GM21381 (cell line): ENCODE data around the gene NALCN.

ENCODE experiments used
- ATAC-seq: cut with Tn5 transposase; IDR thresholded peaks from one replicate; pipeline ENCODE4 v1.9.1; 2021; ENCODE audit warnings: mild to moderate bottlenecking, moderate library complexity; ENCODE audit not compliant: unreplicated experiment

The NALCN gene

GRCh38 chr13:101217086-101217485, 199.2 kb downstream of the NALCN start:
- no peak for ATAC-seq

- ATAC-seq, result no peak
Measured at GRCh38 chr13:101211261-101211660, 205.0 kb downstream of the NALCN start.

- no peak for ATAC-seq
Measured at GRCh38 chr13:101210774-101211173, 205.5 kb downstream of the NALCN start.

- ATAC-seq, result no peak
Measured at GRCh38 chr13:101209206-101209893, 207.0 kb downstream of the NALCN start.

- no peak for ATAC-seq
Measured at GRCh38 chr13:101205408-101205807, 210.9 kb downstream of the NALCN start.

GRCh38 chr13:101204270-101205020, 211.9 kb downstream of the NALCN start:
- no peak for ATAC-seq

- ATAC-seq, result no peak
Measured at GRCh38 chr13:101202590-101202989, 213.7 kb downstream of the NALCN start.

- ATAC-seq, result no peak
Measured at GRCh38 chr13:101190976-101191375, 225.3 kb downstream of the NALCN start.

GRCh38 chr13:101190337-101190736, 226.0 kb downstream of the NALCN start:
- no peak for ATAC-seq

- no peak for ATAC-seq
Measured at GRCh38 chr13:101185606-101186005, 230.7 kb downstream of the NALCN start.

- no peak for ATAC-seq
Measured at GRCh38 chr13:101181076-101181685, 235.1 kb downstream of the NALCN start.

GRCh38 chr13:101179021-101179420, 237.3 kb downstream of the NALCN start:
- no peak for ATAC-seq

- no peak for ATAC-seq
Measured at GRCh38 chr13:101178406-101178805, 237.9 kb downstream of the NALCN start.

GRCh38 chr13:101170306-101170705, 246.0 kb downstream of the NALCN start:
- ATAC-seq, result no peak

GRCh38 chr13:101157261-101157660, 259.0 kb downstream of the NALCN start:
- no peak for ATAC-seq

- ATAC-seq, result no peak
Measured at GRCh38 chr13:101155920-101156319, 260.4 kb downstream of the NALCN start.

- ATAC-seq, result no peak
Measured at GRCh38 chr13:101152184-101152583, 264.1 kb downstream of the NALCN start.

GRCh38 chr13:101150998-101151397, 265.3 kb downstream of the NALCN start:
- ATAC-seq, result no peak

- ATAC-seq, result no peak
Measured at GRCh38 chr13:101149735-101150384, 266.4 kb downstream of the NALCN start.

GRCh38 chr13:101146101-101146898, 270.0 kb downstream of the NALCN start:
- ATAC-seq, result no peak
